Brain microvascular endothelial cell (primary cell): ENCODE results near the gene SIM1.

Experiments used
- DNase-seq: peaks from one replicate; pipeline ENCODE4 v3.0.0-alpha.2; 2020
- H3K27ac ChIP-seq: fragments of 250-450 bp; sonication (Bioruptor Pico); 2 replicates; pipeline ENCODE4 v1.5.1; 2020; ENCODE audit warnings: mild to moderate bottlenecking, moderate library complexity
- H3K27me3 ChIP-seq: fragments of 250-450 bp; sonication (Bioruptor Pico); replicated peaks from 2 replicates; pipeline ENCODE4 v1.5.1; 2020; ENCODE audit warnings: mild to moderate bottlenecking
- H3K36me3 ChIP-seq: fragments of 250-450 bp; sonication (Bioruptor Pico); replicated peaks from 2 replicates; pipeline ENCODE4 v1.5.1; 2020; ENCODE audit warnings: mild to moderate bottlenecking
- H3K4me3 ChIP-seq: 2 replicates; pipeline ENCODE4 v1.5.1; 2011; ENCODE audit warnings: low read depth, mild to moderate bottlenecking, control low read depth, low read length, moderate library complexity
- CTCF ChIP-seq: IDR thresholded peaks from 2 replicates; pipeline ENCODE4 v1.5.1; 2011; ENCODE audit warnings: low read depth, mild to moderate bottlenecking, moderate library complexity, low read length, control low read depth, inconsistent platforms; ENCODE audit errors: missing control alignments
- in situ Hi-C: cut with HindIII; loops from 2 replicates; pipeline ENCODE4 v1.10.0; 2017; ENCODE audit warnings: low sequenced_read_pairs, low pct_ligation_motif_present

The SIM1 gene

GRCh38 chr6:100488244-100488643 lies 23.5 kb upstream of the SIM1 start:
- in situ Hi-C loops: no loop called here
- no peak for DNase-seq
- no peak overlapping the region for H3K4me3 ChIP-seq
- no peak overlapping the region for H3K27ac ChIP-seq
- H3K27me3 ChIP-seq: no peaks in the 10 kb centered on the region
- TF ChIP-seq CTCF: no peak
- no peaks in the 10 kb centered on the region for H3K36me3 ChIP-seq

- in situ Hi-C loops: no loop called here
- TF ChIP-seq CTCF: no peak
- Histone ChIP-seq H3K36me3 (no peaks in the 10 kb centered on the region), H3K4me3 (no peak overlapping the region), H3K27ac (no peak overlapping the region), H3K27me3 (no peaks in the 10 kb centered on the region)
- no peak for DNase-seq
Observed at GRCh38 chr6:100487638-100488037, 22.9 kb upstream of the SIM1 start.

GRCh38 chr6:100485268-100485667 lies 20.5 kb upstream of the SIM1 start:
- Histone ChIP-seq H3K4me3 (no peak overlapping the region), H3K27me3 (no peaks in the 10 kb centered on the region), H3K27ac (no peak overlapping the region), H3K36me3 (no peaks in the 10 kb centered on the region)
- TF ChIP-seq CTCF: no peak
- DNase-seq: no peak
- in situ Hi-C loops: no loop called here

- DNase-seq: no peak
- no peak for TF ChIP-seq CTCF
- Histone ChIP-seq H3K36me3 (no peaks in the 10 kb centered on the region), H3K27me3 (no peaks in the 10 kb centered on the region), H3K27ac (no peak overlapping the region), H3K4me3 (no peak overlapping the region)
- in situ Hi-C loops: no loop called here
Observed at GRCh38 chr6:100484474-100484873, 19.8 kb upstream of the SIM1 start.

- in situ Hi-C loops: no loop called here
- Histone ChIP-seq H3K27ac (no peak overlapping the region), H3K36me3 (no peaks in the 10 kb centered on the region), H3K27me3 (no peaks in the 10 kb centered on the region), H3K4me3 (no peak overlapping the region)
- TF ChIP-seq CTCF: no peak
- DNase-seq: no peak
Observed at GRCh38 chr6:100482698-100483097, 18.0 kb upstream of the SIM1 start.

- in situ Hi-C loops: no loop called here
- DNase-seq: no peak
- TF ChIP-seq CTCF: peak; percentile 62
- H3K36me3 ChIP-seq: no peaks in the 10 kb centered on the region
- H3K27ac ChIP-seq: no peak overlapping the region
- H3K4me3 ChIP-seq: no peak overlapping the region
- H3K27me3 ChIP-seq: peaks cover 2% of the 10 kb centered on the region
Observed at GRCh38 chr6:100479179-100480035, 14.7 kb upstream of the SIM1 start.
